Measurements from ENCODE around the gene SAC3D1. TPM values are rescaled to one million over a fixed set of nuclear protein-coding genes. Genes with fewer than 3 reads are reported as not detected.

Gene SAC3D1
- total RNA-seq, 1 donor from 2014 or later, result 19.6 TPM

DNA sequence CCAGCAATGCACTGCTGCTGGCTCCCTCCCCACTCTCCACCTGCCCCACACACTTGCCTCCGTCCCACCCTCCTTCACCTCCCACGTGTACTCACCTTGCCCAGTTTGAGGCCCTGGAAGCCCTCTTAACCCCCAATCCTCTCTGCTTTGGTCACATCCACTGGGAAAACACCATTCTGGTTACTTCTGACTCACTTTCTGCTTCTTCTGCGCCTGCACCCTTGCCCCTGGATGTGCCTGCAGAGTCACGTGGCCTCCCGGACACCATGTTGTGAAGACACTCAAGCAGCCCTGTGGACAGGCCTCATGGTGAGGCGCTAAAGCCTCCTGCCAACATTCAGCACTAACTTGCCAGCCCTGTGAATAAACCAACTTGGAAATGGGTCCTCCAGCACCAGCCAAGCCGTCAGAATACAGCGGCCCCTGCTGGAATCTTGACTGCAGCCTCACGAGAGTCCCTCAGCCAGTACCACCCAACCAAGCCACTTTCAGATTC, 20.0 kb downstream of the SAC3D1 start:
- no peaks in the 10 kb centered on the region for H3K27me3 ChIP-seq
- no peak for DNase-seq (ENCODE audit: low spot score in 2 of 2)
- H3K9me3 ChIP-seq, result no peaks in the 10 kb centered on the region
- no peak overlapping the region for H3K27ac ChIP-seq
- TF ChIP-seq, protein P1, sequence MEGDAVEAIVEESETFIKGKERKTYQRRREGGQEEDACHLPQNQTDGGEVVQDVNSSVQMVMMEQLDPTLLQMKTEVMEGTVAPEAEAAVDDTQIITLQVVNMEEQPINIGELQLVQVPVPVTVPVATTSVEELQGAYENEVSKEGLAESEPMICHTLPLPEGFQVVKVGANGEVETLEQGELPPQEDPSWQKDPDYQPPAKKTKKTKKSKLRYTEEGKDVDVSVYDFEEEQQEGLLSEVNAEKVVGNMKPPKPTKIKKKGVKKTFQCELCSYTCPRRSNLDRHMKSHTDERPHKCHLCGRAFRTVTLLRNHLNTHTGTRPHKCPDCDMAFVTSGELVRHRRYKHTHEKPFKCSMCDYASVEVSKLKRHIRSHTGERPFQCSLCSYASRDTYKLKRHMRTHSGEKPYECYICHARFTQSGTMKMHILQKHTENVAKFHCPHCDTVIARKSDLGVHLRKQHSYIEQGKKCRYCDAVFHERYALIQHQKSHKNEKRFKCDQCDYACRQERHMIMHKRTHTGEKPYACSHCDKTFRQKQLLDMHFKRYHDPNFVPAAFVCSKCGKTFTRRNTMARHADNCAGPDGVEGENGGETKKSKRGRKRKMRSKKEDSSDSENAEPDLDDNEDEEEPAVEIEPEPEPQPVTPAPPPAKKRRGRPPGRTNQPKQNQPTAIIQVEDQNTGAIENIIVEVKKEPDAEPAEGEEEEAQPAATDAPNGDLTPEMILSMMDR (IDR thresholded peaks at IDR 0.05), result no peak
- no peaks in the 10 kb centered on the region for H3K4me1 ChIP-seq
- intact Hi-C loops (cut with DNase I), result no loop called here
- no peaks in the 10 kb centered on the region for H3K36me3 ChIP-seq
- H3K4me3 ChIP-seq, result no peak overlapping the region

DNA sequence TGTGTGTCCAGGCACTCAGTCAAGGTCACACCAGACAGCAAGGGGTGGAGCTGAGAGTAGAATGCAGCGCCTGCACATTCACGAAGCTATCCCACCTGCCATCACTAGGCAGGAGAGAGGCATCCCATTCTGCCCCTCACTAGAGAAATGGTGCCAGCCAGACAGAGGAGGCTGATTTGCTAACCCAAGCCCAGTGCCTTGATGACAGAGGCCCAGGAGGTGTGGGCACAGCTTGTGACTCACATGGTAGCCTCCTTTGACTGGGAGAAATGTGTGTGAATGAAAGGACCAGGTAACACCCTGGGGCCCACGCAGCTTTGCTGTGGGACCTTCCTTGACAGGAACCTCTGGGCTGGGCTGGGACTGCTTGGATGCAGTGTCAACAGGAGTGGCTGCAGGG, 22.5 kb downstream of the SAC3D1 start:
- H3K9me3 ChIP-seq, result no peaks in the 10 kb centered on the region
- H3K4me1 ChIP-seq, result no peaks in the 10 kb centered on the region
- no peaks in the 10 kb centered on the region for H3K36me3 ChIP-seq
- H3K4me3 ChIP-seq, result no peak overlapping the region
- TF ChIP-seq, protein P1 (IDR thresholded peaks at IDR 0.05), result no peak
- H3K27ac ChIP-seq, result no peak overlapping the region
- H3K27me3 ChIP-seq, result no peaks in the 10 kb centered on the region
- intact Hi-C loops (cut with DNase I), result no loop called here
- DNase-seq (ENCODE audit: low spot score in 2 of 2), result no peak

DNA sequence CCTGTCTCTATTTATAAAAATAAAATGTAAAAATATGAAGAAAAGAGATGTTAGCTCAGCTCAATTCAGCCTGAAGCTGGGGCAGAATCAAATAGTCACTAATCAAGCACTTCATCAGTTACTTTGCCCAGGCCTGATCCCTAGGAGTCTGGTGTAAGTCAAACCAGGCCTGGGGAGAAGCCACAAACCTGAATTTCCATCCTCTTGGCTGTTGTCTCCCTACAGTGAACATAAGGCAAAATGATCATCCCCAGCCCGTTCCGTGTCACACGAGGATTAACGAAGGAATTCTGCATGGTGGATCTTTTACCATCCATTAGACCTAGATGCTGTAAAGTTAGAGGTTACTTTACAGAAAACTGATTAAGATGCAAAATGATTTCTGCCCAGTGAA, 23.8 kb downstream of the SAC3D1 start:
- Histone ChIP-seq H3K4me3 (no peak overlapping the region), H3K4me1 (no peaks in the 10 kb centered on the region), H3K36me3 (no peaks in the 10 kb centered on the region), H3K27me3 (no peaks in the 10 kb centered on the region), H3K27ac (no peak overlapping the region), H3K9me3 (no peaks in the 10 kb centered on the region)
- no peak for DNase-seq (ENCODE audit: low spot score in 2 of 2)
- intact Hi-C loops (cut with DNase I), result no loop called here
- TF ChIP-seq, protein P1 (IDR thresholded peaks at IDR 0.05), result no peak

DNA sequence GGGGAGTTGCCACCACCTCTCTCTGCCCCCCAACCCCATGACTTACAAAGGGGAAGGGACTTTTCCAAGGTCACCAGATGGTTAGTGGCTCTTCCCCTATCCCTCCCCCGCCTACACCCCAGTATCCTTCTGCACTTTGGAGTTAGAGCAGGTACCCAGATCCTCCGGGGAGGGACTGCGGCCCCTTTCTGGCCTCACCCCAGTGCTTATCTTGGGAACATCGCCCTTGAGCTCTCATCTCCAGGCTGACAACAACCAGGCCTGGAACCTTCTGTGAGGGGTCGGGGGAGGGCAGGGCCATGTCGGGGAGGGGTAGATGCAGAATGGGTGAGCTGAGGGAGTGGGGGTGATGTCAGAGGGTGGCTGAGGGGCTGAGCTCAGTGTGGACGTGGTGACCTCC, 24.8 kb downstream of the SAC3D1 start:
- Histone ChIP-seq H3K27ac (no peak overlapping the region), H3K27me3 (no peaks in the 10 kb centered on the region), H3K36me3 (no peaks in the 10 kb centered on the region), H3K4me3 (no peak overlapping the region), H3K9me3 (no peaks in the 10 kb centered on the region), H3K4me1 (no peaks in the 10 kb centered on the region)
- TF ChIP-seq, protein P1 (IDR thresholded peaks at IDR 0.05), result no peak
- no peak for DNase-seq (ENCODE audit: low spot score in 2 of 2)
- intact Hi-C loops (cut with DNase I), result no loop called here

DNA sequence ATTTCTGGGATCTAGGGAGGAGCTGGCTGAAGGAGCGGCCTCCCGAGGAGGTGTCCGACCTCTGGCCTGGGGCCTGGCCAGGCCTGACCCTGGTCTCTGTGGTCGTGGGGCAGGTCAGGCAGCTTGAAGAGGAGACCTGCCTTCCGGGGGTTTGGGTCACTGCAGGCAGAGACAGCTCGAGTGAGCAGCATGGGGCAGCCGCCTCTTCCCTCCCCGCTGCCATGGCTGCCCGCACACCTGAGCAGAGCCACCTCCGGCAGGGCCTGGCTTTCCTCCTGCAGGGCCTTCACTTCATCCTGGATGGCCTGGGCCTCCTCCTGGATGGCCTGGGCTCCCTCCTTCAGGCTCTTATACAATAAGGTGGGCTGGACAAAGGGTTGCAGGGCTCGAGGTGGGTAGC, 25.3 kb downstream of the SAC3D1 start:
- Histone ChIP-seq H3K9me3 (no peaks in the 10 kb centered on the region), H3K4me1 (no peaks in the 10 kb centered on the region), H3K27me3 (no peaks in the 10 kb centered on the region), H3K27ac (no peak overlapping the region), H3K36me3 (no peaks in the 10 kb centered on the region), H3K4me3 (no peak overlapping the region)
- TF ChIP-seq, protein P1 (IDR thresholded peaks at IDR 0.05), result no peak
- intact Hi-C loops (cut with DNase I), result no loop called here
- no peak for DNase-seq (ENCODE audit: low spot score in 2 of 2)

DNA sequence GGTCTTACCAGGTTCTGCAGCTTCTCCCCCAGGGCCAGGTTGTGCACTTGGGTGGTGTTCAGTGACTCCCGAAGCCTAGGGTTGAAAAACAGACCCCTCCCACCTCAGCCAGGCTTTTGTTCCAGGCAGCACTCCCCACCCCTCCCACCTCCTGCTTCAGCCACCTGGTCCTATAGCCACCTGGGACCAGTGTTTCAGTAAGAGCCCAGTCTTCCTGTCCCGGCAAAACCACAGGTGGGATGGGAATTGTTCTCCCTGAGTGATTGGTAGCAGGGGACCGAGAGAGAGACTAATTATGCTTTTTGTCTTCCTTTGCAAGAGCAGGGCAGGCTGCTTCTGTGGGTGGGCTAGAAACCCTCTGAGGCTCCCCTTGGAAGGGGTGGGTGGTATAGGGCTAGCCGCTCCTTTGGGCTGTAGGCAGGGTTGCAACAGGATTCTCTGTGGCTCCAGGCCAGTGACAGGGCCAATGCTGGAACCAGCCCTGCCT, 25.8 kb downstream of the SAC3D1 start:
- Histone ChIP-seq H3K4me3 (no peak overlapping the region), H3K27ac (no peak overlapping the region), H3K36me3 (no peaks in the 10 kb centered on the region), H3K9me3 (no peaks in the 10 kb centered on the region), H3K27me3 (no peaks in the 10 kb centered on the region), H3K4me1 (no peaks in the 10 kb centered on the region)
- no peak for DNase-seq (ENCODE audit: low spot score in 2 of 2)
- TF ChIP-seq, protein P1 (IDR thresholded peaks at IDR 0.05), result no peak
- intact Hi-C loops (cut with DNase I), result no loop called here
